DMS114 treated with DMSO at 0.1 percent for 48 hours (cell line): Measurements from ENCODE around the gene ACP1.

ENCODE experiments used
- DNase-seq: peaks from one replicate; lab custom pipeline; 2025; ENCODE audit not compliant: unreplicated experiment; lab: John Stamatoyannopoulos, UW

Gene ACP1

DNA sequence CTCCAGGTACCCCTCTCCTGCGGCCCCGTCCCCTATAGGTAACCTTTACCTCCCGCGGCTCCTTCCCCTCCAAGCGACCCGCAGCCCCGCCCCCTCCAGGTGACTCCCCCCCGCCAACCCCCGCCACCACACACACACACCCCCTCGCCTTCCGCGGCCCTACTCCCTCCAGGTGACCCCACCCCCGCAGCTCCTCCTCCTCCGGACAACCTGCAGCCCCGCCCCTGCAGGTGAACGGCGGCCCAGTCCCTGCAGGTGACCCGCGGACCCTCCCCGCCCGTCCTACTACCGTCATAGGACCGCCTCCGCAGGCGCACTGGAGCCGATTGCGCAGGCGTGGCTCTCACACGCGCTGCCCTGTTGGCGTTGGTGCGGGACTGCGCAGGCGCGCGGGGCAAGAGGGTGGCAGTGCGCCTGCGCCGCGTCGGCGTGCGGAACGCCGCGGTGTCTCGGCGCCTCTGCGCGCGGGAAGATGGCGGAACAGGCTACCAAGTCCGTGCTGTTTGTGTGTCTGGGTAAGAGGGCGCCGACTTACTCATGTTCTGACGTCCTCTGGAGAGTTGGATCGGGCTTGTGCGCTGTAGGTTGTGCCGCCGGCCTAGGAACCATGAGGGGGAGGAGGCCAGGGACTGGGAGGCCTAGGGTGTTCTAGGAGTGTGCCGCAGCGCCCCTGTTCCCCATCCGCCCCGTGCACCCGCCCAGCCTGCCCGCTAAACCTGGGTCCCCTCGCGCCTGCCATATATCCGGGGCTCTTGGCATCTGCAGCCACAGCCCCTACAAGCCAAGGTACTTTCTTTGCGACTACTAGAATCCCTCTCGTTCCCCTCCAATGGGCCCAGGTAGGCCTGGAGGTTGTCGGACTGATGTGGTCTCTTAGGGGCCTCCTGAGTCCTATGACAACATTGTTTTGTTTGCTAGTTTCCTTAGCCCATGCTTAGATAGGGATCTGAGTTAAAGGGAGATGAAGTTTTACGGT is at the start of gene ACP1:
TSS of gene ACP1 (plus strand) at position 455 of the 976 bp plus-strand sequence. CDS start at position 473, 18 bp downstream.
- DNase-seq = peak; percentile 84

DNA sequence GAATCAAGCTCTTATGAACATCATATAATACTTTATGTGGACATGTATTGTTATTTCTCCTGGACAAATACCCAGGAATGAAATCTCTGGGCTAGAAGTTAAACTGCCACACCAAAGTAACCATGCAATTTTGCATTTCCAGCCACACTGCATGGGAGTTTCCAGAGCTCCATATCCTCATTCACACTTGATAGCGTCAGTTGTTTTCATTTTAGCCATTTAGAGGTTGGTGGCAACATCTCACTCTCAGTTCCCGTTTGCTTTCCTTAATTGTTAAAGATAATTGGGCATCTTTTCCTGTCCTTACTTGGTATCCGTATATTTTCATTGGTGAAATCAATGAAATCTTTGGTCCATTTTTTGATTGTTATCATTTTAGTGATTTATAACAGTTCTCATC is 48.7 kb upstream of the ACP1 start:
- no peak for DNase-seq

DNA sequence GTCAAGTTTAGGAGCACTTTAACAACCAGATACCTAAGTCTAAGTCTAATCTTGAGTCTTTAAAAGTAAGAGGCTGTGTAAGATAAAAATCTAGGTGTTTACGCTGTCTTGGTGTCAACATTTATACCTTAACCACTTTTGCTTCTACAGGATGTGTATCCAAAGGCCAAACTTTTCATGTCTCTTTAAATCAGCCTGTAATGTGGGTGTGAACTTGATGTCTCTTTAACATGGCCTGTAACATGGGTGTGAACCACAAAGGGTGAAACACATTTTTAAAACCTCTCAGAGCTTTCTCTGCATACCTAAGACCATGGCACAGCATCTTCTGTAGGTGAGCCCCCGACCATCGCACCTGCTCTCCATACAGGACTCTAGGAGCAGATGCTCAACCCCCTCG is 41.3 kb upstream of the ACP1 start:
- no peak for DNase-seq

DNA sequence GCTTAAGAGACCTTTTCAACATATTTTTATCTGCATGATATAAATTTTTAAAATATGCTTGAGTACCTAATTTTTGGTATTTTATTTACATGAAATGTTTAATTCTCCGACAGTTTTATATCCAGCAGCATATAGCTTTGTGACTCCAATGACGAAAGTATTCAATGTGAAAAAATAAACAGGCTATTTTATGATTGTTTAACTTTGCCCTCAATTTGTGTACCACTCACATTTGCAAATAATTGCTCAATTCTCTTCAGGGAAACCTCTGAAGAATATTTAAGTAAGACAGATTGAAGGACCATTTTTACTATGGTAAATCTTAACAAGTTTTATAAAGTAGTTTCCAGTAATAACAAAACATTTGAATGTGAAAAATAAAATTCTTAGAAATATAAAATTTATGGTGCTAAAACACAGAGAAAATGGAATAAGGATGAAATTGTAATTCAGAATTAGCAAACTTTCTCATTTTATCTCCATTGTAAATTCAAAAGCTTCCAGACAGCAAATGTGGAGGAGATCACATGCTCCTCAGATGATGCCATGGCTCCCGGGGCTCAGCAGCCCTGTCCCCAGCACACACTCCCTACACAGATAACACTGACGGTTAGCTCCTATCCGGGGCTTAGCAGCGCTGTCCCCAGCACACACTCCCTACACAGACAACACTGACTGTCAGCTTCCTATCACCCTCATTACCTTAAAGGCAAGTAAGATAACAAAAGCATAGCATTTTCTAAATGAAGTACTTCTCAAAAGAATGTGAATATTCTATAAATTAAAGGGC is 40.6 kb upstream of the ACP1 start:
- no peak for DNase-seq

DNA sequence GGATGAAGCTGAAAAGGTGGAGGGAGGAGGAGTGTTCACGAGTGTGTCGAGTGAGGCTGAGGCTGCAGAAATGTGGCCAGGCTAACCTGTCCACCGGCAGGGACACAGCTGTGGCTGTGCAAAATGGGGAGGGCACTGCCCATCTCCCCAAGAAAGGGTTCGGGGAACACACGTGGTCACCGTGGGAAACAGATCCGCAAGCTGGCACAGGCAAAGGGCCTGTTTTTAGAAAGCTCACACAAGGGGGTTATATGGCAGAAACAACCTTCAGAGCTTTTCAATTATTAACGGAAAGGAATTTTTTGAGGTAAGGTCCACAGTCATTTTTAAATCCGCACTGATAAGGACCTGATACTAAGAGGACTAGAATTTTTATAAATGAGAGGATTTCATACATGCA is 36.6 kb upstream of the ACP1 start:
- DNase-seq = no peak

DNA sequence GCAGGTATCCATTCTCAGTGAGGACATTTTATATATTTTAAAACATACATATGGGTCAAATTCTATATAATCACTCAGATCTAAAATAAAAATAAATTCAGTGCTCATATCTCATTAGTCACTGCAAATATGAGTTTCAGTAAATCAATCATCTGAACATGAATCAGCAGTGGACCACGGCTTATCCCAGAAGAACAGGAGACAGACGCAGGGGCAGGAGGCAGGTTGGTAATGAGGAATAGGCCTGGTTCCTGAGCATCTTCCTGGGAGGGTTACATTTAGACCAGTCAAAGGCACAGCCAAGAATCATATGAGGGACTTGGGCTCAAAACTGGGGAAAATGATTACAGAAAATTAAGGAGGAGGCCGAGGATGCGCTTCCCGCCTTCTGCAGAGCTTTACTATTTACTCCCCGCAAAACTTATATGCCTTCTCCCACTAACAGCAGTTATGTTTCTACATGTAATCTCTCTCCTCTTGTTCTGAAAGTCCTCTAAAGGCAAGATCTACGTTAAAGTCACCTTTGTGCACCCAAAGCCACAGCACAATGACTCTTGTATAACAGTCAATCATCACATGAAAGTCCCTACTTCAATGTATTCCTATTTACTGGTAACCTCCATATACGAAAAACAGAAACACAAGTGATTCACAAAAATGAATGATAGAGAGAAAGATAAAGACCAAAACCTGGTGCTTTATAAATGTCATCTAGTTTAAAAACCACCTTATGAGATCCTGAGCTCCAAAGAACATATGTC is 36.0 kb upstream of the ACP1 start:
- DNase-seq = no peak

DNA sequence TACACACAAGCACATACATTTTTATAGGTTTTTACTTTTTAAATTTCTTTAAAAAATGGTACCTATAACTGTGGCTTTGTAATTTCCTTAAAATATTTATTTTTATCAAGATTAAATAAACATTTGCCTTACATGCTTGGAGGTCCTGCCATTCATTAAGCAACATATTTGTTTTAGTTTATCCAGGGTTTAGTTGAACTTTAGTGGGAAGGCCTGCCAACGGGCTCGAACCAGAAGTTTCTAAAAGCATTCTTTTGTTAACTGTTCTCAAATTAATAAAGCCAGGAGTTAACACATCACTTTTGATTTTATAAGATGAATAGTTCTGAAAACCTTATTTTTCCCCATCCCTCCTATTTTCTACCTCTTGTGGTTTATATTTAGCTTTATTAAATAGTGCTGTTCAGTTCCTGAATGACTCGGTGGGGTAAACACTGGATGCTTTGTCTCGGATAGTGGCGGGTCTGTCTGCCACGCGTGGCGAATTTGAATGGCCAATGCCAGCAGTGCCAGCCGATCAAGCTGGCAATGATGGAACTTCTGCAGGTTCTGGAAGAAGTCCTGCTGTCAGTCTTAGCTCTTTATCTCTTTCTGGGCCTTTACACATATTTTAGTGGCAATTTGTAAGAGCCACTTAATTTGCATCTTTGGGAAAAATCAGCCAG is 33.1 kb upstream of the ACP1 start:
- no peak for DNase-seq

DNA sequence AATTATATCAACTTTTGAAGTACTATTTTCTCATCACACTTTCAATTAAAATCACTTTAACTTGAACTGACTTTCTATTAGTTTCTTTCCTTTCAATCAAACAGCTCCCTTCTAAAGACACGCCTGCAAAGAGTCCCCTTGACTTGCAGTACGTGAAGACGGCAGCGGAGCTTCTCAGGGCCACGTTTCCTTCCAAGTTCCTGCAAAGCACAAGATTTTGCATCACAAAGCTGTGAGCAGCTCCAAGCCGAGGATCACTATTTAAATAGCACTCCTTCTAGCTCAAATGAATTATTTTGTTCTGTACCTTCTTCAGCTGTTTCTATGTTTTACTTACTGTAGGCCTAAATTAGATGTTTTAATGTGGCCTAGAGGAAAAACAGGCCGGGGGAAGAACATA is 31.7 kb upstream of the ACP1 start:
- no peak for DNase-seq

DNA sequence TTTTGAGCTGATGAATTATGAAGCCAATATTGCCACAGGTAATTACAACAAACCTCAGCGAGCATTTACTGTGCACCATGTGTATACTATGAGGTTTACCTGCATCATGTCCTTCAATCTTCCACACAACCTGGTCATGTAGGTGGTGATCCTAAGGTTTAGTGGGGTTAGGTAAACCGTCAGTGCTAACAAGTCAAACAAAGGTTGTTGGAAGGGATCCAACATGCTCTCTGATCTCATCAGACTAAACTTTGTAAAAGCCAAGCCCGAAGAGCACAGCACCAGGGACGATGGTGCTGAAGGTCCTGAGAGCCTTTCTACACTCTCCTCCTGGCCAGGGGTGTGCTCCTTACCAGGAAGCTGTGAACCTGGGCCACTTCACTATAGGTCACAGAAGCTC is 30.3 kb upstream of the ACP1 start:
- DNase-seq = no peak

DNA sequence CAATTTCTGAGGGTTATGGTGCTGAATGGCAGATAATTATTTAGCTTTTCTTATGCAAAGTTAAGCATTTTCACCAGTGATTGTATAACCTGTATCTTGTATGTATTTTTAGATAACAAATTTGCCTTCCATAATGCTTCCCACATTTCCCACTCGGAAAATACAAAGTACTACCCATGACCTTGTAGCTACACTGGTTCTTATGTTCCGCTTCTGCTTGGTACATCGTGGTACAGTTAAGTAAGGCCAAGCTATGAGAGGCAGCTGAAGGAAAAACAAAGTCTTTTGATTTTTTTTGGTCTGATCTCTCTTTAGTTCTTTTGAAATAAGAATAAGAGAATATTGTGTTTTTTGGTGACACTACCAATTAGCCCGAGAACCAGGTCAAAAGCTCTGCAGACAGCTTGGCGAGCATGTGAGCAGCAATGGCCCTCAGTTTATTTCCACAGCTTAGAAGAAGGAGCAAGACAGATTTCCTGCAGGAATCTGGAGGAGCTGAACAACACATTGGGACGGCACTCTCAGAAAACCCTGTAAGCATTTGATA is 27.7 kb upstream of the ACP1 start:
- DNase-seq = no peak

DNA sequence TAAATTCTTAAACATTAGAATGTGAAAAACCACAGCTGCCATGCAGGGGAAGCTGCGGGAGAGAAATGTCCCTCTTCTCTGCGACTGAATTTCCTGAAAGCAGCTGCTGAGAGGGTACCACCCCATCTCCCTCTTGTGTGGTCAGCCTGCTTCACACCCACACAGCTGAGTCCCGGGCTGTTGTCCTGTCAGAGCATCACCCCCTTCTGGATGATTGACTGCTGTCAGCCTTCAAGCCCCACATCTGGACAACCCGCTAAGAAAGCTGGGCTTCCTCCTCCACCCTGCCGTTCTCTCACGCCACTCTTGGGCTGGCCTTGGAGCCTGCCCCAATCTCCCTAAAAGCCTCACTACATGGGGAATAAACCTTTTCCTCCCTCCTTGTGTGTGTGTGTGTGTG is 26.9 kb upstream of the ACP1 start:
- no peak for DNase-seq

DNA sequence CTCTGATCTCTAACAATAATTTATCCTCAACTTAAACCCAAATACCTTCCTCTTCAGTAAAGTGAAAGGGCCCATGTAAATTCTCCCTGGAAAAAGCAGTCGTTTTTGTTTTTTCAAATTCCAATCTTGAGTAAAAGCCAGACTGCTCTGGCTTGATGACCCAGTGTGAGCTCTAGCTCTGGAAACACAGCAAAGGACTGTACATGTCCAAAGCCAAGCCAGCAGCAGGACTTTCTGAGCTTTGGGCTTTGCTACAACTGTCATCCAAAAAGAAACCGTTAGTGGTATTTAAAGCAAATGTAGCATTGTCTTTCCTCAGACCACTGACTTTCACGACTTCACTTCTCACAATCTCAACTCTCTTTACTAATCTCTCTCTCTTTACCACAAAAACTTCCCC is 26.3 kb upstream of the ACP1 start:
- DNase-seq = no peak

DNA sequence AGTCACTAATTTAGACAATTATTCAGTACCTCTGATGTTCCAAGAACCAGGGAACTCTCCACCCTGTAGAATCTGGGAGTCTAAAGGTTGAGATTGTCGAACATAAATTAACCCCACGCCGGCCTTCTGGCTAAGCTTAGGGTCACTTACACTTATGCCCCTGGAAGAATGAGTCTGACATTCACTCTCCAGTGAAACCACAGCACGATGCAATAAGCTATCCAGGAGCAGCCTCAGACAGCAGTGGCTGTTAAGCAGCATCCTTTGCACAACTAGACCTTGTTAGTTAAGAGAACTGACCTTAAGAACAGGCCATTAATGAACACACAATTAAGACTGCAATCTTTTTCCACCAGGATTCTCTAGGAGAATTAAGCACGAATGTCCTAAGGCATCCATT is 25.9 kb upstream of the ACP1 start:
- no peak for DNase-seq

DNA sequence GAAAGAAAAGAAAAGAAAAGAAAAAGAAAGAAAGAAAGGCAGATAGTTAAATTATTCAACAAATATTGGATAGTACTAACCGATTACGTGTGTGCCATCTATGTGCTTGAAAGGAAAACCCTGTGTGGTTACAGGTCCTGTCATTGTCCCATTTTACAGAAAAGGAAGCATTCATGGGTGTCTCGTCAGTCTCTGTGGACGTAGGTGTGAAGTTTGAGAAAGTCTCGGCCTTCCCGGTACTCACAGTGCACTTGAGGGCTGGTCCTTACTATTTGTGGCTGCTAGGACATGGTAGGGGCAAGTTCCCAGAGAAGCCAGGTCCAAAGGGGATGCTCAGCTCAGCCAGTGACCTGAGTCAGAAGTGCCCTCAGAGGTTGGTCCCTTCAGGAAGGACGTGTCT is 20.2 kb upstream of the ACP1 start:
- DNase-seq = no peak

DNA sequence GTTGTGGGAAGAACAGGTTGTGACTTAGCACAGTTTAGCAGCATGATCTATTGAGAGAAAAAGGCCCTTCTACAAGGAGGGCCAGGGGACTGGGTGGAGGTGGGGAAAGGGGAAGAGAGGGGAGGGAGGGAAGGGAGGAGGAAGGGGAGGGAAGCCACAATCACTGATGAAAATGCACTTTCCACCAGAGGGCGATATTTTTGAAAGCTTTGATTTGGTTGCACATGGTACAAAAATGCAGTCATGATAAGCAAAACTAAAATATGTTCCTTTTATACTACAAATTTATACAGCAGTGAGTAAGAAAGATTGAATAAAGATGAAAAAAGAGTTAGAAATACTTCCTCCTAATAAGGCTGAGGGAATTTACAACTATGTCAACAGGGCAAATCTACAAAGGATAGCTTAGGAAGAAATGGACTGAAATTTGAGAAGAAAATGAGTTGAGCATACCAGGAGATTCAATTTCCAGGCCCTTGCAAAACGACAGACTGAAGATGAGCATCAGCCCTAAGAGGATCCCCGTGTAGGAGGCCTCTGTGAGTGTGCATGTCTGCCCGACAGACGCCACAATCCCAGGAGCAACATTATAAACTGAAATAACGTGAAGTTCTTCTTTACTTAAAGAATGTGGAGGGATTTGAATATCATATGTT is 18.1 kb upstream of the ACP1 start:
- peak; percentile 13 for DNase-seq

DNA sequence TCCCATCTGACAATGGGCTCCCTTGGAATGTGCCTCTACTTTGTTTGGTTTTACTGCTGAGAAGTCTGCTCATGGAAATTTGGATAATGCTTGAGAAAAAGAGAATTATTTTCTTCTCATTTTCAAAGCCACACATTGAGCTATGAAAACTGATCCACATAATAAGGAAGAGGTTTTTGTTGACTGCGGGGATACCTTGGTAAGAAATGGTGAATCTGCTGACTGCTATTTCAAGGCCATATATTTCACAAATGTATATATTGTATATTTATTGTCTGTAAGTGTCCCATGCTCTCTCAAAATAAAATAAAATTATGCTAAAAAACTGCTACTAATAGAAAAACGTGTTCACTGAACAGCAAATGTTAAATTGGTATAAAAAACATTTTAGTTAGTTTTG is 16.0 kb upstream of the ACP1 start:
- no peak for DNase-seq

DNA sequence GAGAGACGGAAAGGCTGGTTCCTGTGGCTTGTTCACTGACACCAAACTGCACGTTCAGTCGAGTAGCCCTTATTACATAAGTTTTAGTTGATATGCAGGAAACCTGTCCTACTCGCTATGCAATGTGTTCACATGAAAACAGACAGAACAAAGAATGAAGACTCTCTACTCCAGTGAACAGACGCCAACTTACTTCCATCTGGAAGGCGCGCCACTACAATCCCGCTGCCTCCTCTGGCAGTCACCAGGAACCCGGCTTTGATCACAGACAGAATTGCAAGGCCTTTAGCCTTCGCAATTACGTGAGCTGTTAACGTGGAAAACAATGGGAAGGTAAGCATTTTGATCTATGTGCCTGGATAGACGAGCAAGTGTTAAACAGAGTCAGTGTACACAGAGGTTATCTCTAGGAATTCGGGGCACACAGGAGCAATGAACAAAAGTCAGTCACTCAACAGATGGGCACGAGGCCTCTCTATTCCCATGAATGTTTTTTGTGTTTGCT is 15.2 kb upstream of the ACP1 start:
- DNase-seq = no peak

DNA sequence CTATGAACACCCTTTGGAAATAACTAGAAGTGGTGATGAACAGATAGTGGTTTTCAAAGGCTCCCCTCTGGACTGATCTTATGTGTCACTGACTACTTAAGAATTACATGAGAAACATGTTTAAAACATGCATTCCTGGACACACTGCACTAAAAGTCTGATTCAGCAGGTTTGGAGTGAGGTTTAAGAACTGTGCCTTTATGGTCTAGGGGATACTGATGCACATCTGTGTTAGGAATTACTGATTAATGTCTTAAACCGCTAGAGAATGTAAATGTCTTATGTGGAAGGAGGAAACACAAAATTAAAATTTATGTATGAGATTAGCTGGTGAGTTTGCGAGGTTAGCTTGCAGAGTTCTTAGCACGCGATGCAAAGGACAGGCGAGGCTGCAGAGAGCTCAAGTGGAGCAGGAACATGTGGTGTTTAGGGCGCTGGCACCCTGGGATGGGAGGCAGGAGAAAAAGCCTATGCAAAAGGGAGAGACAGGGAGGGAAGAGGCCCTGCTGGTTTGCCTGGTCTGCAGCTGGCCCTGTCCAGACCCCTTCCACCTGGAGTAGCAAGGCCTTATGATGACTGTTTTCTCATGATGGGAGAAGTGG is 12.6 kb upstream of the ACP1 start:
- DNase-seq = no peak

DNA sequence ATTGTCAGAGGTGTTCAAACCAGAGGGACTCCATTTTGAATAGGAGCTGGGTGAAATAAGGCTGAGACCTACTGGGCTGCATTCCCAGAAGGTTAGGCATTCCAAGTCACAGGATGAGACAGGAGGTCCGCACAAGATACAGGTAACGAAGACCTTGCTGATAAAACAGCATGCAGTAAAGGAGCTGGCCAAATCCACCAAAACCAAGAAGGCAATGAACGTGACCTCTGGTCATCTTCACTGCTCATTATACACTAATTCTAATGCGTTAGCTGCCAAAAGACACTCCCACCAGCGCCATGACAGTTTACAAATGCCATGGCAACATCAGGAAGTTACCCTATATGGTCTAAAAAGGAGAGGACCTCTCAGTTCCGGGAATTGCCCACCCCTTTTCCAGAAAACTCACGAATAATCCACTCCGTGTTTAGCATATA is 11.5 kb upstream of the ACP1 start:
- DNase-seq = no peak
